Stimulated activated CD8-positive, alpha-beta memory T cell treated with anti-CD3 and anti-CD28 coated beads, Interleukin-4, amount 100 ng/mL, for 4 hours (primary cell): ENCODE results near the gene ACOX3.
"Not testable (repeated sequence)": the region's sequence is repeated elsewhere in the genome, so short reads cannot be mapped to it uniquely, and the experiment has no call there.

ENCODE experiments used
- DNase-seq, 2 donors: peaks; one replicate each; pipeline ENCODE4 v3.0.0-alpha.2; 2020; ENCODE audit warnings: low read depth in 2 of 2, low spot score in 1 of 2

ACOX3 gene

DNA sequence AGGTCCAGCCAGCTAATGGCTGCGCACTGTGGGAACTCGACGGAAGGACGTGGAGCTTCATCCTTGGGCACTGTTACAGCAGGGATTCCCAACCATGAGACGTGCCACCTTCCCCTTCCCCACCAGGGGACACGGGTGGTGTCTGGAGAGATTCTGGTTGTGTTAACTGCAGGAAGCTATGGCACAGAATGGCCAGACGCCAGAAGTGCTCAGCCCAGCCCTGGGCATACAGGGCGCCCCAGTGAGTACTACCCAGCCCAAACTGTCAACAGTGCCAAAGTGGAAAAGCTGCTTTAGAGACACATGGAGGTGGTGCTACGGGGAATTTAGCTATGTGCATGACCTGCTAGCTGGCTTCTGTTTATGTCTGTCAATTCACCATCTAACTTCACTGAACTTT lies 32.8 kb downstream of the ACOX3 start:
- DNase-seq = no peak

- DNase-seq = no peak
These were observed 33.2 kb downstream of the ACOX3 start for GRCh38 chr4:8407316-8407715.

- not testable (repeated sequence) for DNase-seq
These were observed 33.6 kb downstream of the ACOX3 start for GRCh38 chr4:8406887-8407286.

- DNase-seq = no peak
These were observed 35.0 kb downstream of the ACOX3 start for GRCh38 chr4:8405516-8405875.

DNA sequence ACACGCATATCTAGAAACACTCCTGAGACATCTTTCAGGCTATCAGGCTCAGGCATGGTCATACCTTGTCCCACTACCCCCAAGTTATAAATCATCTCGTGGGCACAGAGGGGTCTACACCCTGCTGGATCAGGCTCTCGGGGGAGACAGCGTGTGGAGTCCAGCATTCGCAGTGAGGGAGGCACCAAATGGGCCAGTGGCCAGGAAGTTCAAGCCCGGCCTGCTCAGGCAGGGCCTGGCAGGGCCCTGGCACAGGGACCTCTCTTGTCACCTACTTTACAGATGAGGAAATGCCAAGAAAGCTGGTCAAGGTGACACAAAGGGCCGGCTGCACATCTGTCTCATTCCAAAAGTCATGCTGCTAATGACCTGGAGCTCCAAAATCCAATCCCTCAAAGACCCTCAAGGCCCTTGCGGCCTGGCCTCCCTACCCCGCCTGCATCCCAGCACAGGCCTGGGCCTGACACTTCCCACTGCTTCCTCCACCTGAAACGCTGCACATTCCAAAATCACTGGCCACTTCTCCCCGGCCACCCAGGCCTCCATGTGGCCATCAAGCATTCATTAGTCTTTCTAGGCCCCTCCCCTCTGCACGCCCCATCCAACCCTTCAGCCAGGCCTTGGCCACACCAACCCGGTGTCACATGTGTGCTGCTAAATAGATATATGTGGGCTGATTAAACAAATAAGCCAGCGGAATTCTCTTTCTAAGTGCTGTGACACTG lies 35.6 kb downstream of the ACOX3 start:
- no peak for DNase-seq

GRCh38 chr4:8403976-8404375 lies 36.5 kb downstream of the ACOX3 start:
- no peak for DNase-seq

GRCh38 chr4:8403173-8403753 lies 37.3 kb downstream of the ACOX3 start:
- no peak for DNase-seq

DNA sequence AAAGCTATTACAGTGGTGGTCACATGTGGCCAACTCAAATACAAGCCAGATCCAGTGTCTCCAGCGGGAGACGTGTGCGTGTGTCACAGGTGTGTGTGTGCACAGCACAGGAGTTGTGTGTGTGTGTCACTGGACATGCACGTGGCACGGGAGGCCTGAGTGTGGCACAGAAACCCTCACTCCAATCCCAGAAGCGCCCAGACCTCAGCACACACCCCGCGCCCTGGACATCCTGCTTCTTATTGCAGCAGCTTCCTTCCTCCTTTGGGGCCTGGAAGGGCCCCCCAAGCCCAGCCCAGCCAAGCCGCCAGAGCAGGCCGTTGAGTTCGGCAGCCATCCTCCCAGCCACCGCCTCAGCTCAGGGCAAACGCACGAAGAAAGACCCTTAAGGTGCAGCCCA lies 37.9 kb downstream of the ACOX3 start:
- no peak for DNase-seq

GRCh38 chr4:8402181-8402597 lies 38.3 kb downstream of the ACOX3 start:
- DNase-seq = no peak

GRCh38 chr4:8401665-8402064 lies 38.9 kb downstream of the ACOX3 start:
- DNase-seq = no peak

GRCh38 chr4:8400632-8401325 lies 39.7 kb downstream of the ACOX3 start:
- no peak for DNase-seq

DNA sequence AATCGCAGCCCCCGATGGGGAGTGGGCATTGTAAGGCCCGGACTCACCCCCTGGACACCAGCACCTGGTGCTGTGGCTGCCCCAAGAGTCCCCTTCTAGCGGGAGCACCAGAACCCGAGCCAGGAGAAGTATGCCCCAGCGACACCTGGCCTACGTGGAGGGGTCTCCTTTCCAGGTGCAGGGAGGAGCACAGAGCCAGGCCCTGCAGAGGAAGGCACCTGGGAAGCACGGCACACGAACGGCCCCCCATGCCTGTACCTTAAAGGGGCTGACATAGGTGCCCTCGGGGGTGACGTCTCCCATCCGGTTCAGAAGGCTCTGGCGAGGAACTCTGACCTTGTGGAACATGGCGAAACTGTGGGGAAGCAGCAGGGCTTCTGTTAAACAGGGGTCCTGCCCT lies 41.2 kb downstream of the ACOX3 start:
- DNase-seq = no peak

DNA sequence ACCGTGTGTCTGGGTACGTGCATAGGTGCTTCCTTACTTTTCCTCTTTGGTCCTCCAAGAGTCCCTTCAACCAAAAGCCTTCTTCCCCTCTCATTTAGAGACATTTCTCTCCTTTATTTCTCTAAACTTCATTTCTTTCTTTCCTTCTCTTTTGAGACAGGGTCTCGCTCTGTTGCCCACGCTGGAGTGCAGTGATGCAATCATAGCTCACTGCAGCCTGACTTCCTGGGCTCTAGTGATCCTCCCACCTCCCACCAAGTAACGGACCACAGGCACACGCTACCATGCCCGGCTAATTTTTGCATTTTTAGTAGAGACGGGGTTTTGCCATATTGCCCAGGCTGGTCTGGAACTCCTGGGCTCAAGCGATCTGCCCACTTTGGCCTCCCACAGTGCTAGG lies 42.2 kb downstream of the ACOX3 start:
- DNase-seq = no peak

DNA sequence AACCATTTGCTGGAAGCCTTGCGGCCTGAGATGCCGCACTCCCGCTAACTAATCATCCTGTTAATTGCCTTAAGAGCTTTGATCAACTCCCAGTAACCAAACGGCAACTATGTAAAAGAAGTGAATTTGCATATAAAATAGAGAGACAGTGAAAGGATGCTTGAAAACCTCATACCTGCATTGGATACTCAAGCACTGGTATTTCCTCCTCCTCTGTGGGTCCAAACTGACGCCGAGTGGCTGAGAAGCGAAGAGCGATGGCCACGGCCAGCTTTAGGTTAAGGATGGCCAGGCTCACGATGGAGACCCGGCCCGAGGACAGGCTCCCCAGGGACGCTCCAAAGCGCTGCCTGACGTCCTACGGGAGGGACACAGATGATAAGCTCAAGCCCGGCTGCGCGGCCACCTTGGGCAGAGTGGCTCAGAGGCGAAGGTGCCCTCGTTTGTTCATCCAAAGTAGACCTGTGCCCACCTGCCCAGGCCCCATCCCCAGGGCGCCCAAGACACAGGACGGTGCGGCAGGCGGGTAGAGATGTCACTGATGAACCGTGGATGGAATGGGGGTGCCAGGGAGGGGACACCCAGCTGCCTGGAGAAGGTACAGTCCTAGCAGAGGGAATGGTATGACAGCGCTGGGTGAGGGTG lies 43.6 kb downstream of the ACOX3 start:
- DNase-seq = no peak

DNA sequence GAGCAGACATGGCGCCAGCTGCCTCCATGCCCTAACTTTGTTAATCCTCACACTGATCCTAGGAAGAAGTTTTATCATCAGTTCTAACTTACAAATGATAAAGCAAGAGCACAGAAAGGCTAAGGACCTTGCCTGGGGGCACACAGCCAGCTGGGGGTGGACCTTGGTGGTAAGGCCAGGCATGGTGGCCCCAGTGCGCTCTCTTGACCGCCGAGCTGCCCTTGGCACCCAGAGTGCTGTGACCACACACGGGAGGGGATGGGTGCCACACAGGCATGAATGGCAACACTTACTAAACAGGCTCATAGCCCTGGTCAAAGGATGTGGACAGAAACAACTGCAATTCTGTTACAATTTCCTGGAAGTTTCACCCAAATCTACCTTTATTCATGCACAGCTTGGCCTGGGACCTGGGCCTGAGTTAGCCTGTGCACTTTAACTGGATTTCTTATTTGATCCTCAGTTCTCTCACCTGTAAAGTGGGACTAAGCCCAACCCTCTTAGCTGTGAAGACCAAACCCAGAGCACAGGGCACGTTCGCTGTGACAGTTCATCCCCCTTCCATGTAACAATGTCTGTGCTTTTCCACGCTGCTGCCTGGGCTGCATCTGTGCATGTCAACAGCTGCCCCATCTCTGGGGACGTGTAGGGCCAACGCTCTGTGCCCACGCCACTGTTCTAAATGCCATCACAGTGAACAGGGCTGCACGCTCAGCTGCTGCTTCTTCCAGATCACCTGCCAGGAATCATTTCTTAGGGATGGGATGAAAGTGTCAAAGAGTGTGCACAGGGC lies 44.8 kb downstream of the ACOX3 start:
- DNase-seq = no peak

GRCh38 chr4:8394806-8395205 lies 45.7 kb downstream of the ACOX3 start:
- no peak for DNase-seq

DNA sequence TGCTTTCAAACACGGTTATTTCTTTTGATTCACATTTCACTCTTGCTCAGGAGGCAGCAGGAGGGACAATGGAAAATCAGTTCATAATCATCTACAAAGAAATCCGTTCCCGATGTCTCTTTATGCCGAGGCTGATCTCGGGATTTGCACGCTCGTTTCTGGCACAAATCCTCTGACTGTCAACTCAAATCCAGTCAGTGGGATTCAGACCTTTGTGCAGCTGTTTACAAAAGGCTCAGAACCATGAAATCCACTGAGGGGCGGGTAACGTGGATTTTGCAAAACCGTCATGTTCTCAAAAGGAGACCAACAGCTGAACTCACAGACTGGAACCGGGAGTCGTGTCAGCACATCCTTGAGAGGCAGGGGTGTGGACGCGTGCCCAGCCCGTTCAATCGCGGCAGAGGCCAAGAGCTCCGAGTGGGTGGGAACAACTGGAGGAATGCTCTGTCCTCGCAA lies 46.4 kb downstream of the ACOX3 start:
- DNase-seq = no peak

DNA sequence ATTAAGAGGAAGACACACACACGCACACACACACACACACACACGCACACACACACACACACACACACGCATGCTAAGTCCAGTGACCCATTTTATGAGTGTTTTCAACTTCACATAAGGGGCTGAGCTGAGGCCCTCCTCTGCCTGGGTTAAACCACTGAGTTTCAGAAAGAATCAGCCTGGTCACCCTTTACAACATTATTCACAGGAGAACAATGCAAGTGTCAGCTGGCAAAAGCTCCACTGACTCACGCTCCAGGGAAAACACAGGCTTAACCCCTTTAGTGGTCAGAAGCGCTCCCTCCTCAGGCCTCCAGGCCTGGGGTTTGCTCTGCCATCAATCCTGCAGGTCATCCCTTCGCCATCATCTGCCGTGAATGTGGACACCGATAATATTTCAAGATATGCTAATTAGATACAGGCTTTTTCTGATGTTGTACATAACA lies 46.9 kb downstream of the ACOX3 start:
- no peak for DNase-seq

DNA sequence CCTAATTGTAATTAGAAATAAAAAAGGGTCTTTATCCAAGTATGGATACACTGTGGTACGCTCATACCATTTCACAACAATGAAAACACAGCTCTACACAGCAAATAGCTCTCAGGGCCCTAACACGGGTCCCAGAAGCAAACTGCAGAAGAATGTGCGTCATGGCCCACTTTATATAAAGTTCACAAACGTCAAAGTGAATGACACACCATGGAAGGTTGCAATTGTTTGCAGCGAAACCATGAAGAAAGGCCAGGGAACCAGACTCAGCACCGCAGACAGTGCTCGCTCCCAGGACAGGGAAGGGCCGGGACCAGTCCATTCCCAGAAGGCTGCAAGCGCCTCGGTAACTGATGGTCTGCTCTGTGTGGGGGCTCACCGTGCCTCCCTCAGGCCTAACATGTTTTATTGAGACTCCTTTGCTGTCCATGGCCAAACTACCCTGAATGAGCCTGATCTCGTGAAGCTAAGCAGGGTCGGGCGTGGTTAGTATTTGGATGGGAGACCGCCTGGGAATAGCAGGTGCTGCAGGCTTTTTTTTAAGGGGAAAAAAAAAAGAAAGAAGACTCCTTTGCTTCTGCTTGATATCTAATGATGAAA lies 47.8 kb downstream of the ACOX3 start:
- no peak for DNase-seq

- no peak for DNase-seq
These were observed 48.6 kb downstream of the ACOX3 start for GRCh38 chr4:8391972-8392371.

- no peak for DNase-seq
These were observed 49.5 kb downstream of the ACOX3 start for GRCh38 chr4:8391071-8391470.
